ENCODE data around the gene AMN.
"Not testable (repeated sequence)": the region's sequence is repeated elsewhere in the genome, so short reads cannot be mapped to it uniquely, and the experiment has no call there.

Gene AMN

GRCh38 chr14:102922490-102923200 is at the start of gene AMN:
AMN (plus strand) TSS chr14:102922663; CDS start chr14:102922689, 26 bp downstream.
- TF ChIP-seq ZNF274 (IDR thresholded peaks at IDR 0.05; ENCODE audit: low read depth, low read length) = no peak
- peak within 1 kb of the TSS; percentile 19; the same call in 1 of the 2 replicates for H3K4me3 ChIP-seq (ENCODE audit: low read length)

GRCh38 chr14:102873131-102873530 is 49.3 kb upstream of the AMN start:
- H3K4me3 ChIP-seq (ENCODE audit: low read length) = no peak overlapping the region
- TF ChIP-seq ZNF274 (IDR thresholded peaks at IDR 0.05; ENCODE audit: low read depth, low read length) = no peak

- no peak for TF ChIP-seq ZNF274 (IDR thresholded peaks at IDR 0.05; ENCODE audit: low read depth, low read length)
- no peak overlapping the region for H3K4me3 ChIP-seq (ENCODE audit: low read length)
Measured at GRCh38 chr14:102873546-102874061, 48.9 kb upstream of the AMN start.

GRCh38 chr14:102875652-102876051 is 46.8 kb upstream of the AMN start:
- H3K4me3 ChIP-seq (ENCODE audit: low read length) = no peak overlapping the region
- no peak for TF ChIP-seq ZNF274 (IDR thresholded peaks at IDR 0.05; ENCODE audit: low read depth, low read length)

- H3K4me3 ChIP-seq (ENCODE audit: low read length) = not testable (repeated sequence)
Measured at GRCh38 chr14:102877511-102877910, 45.0 kb upstream of the AMN start.

- no peak overlapping the region for H3K4me3 ChIP-seq (ENCODE audit: low read length)
- no peak for TF ChIP-seq ZNF274 (IDR thresholded peaks at IDR 0.05; ENCODE audit: low read depth, low read length)
Measured at GRCh38 chr14:102878174-102878969, 44.1 kb upstream of the AMN start.

- H3K4me3 ChIP-seq (ENCODE audit: low read length) = no peak overlapping the region
- TF ChIP-seq ZNF274 (IDR thresholded peaks at IDR 0.05; ENCODE audit: low read depth, low read length) = no peak
Measured at GRCh38 chr14:102878970-102879460, 43.4 kb upstream of the AMN start.

GRCh38 chr14:102882226-102882906 is 40.1 kb upstream of the AMN start:
- H3K4me3 ChIP-seq (ENCODE audit: low read length) = no peak overlapping the region
- no peak for TF ChIP-seq ZNF274 (IDR thresholded peaks at IDR 0.05; ENCODE audit: low read depth, low read length)

GRCh38 chr14:102883089-102883541 is 39.3 kb upstream of the AMN start:
- H3K4me3 ChIP-seq (ENCODE audit: low read length) = no peak overlapping the region
- no peak for TF ChIP-seq ZNF274 (IDR thresholded peaks at IDR 0.05; ENCODE audit: low read depth, low read length)

GRCh38 chr14:102883554-102883953 is 38.9 kb upstream of the AMN start:
- no peak for TF ChIP-seq ZNF274 (IDR thresholded peaks at IDR 0.05; ENCODE audit: low read depth, low read length)
- H3K4me3 ChIP-seq (ENCODE audit: low read length) = no peak overlapping the region

- H3K4me3 ChIP-seq (ENCODE audit: low read length) = no peak overlapping the region
- TF ChIP-seq ZNF274 (IDR thresholded peaks at IDR 0.05; ENCODE audit: low read depth, low read length) = no peak
Measured at GRCh38 chr14:102885737-102886447, 36.6 kb upstream of the AMN start.

GRCh38 chr14:102888748-102889147 is 33.7 kb upstream of the AMN start:
- TF ChIP-seq ZNF274 (IDR thresholded peaks at IDR 0.05; ENCODE audit: low read depth, low read length) = no peak

GRCh38 chr14:102889615-102890014 is 32.8 kb upstream of the AMN start:
- TF ChIP-seq ZNF274 (IDR thresholded peaks at IDR 0.05; ENCODE audit: low read depth, low read length) = no peak
- H3K4me3 ChIP-seq (ENCODE audit: low read length) = no peak overlapping the region

More at GRCh38 chr14:102888748-102889147, 33.7 kb upstream of the AMN start:
- H3K4me3 ChIP-seq (ENCODE audit: low read length) = no peak overlapping the region

GRCh38 chr14:102891111-102891510 is 31.4 kb upstream of the AMN start:
- no peak for TF ChIP-seq ZNF274 (IDR thresholded peaks at IDR 0.05; ENCODE audit: low read depth, low read length)

More at GRCh38 chr14:102891111-102891510, 31.4 kb upstream of the AMN start:
- H3K4me3 ChIP-seq (ENCODE audit: low read length) = no peak overlapping the region

Measured in GM08714 (cell line).